Stimulated activated CD8-positive, alpha-beta memory T cell treated with anti-CD3 and anti-CD28 coated beads, Interleukin-2, amount 100 ng/mL, for 48 hours (primary cell): ENCODE data around the gene IGFL3.

Source experiments
- DNase-seq, 2 donors: peaks; one replicate each; pipeline ENCODE4 v3.0.0-alpha.2; 2020; ENCODE audit warnings: low read depth in 2 of 2

Gene IGFL3

GRCh38 chr19:46076951-46077814 lies 47.3 kb downstream of the IGFL3 start:
- DNase-seq: peak; percentile 20 to 23

- no peak for DNase-seq
Observed at GRCh38 chr19:46076031-46076880, 48.2 kb downstream of the IGFL3 start.

- no peak for DNase-seq
Observed at GRCh38 chr19:46073268-46073922, 51.1 kb downstream of the IGFL3 start.
